Measurements from ENCODE around the gene IL18RAP. TPM values are rescaled to one million over a fixed set of nuclear protein-coding genes. Genes with fewer than 3 reads are reported as not detected.

Gene IL18RAP
- total and polyA plus RNA-seq, 7 donors = 0.68 to 1.4 (median 1.1) TPM; not detected in 3

DNA sequence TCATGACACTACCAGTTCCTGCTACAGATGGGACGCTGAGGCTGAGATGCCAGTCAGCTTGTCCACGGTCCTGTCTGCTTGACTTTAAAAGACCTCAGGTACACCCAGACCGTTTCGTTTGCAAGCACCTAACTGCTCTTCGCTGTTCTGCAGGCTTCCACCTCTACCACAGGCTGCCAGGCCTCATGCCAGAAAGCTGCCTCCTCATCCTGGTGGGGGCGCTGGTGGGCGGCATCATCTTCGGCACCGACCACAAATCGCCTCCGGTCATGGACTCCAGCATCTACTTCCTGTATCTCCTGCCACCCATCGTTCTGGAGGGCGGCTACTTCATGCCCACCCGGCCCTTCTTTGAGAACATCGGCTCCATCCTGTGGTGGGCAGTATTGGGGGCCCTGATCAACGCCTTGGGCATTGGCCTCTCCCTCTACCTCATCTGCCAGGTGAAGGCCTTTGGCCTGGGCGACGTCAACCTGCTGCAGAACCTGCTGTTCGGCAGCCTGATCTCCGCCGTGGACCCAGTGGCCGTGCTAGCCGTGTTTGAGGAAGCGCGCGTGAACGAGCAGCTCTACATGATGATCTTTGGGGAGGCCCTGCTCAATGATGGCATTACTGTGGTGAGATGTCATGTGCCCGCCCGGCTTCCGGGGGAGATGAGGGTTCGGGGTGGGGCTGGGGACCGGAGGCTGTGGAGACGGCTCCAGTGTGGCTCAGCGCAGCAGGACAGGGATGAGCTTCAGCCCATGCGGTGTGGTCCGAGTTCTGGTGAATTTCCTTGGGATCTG lies 55.9 kb downstream of the IL18RAP start:
- no peak for TF ChIP-seq EP300 (IDR thresholded peaks at IDR 0.05)
- no peak for TF ChIP-seq POLR2A (IDR thresholded peaks at IDR 0.05)
- TF ChIP-seq CTCF (IDR thresholded peaks at IDR 0.05) = no peak
- no peak for TF ChIP-seq POLR2AphosphoS5 (IDR thresholded peaks at IDR 0.05)
- no peaks in the 10 kb centered on the region for H3K36me3 ChIP-seq
- no peaks in the 10 kb centered on the region for H3K4me1 ChIP-seq
- no peak overlapping the region for H3K27ac ChIP-seq
- H3K4me3 ChIP-seq = no peak overlapping the region
- no peaks in the 10 kb centered on the region for H3K27me3 ChIP-seq
- intact Hi-C loops (cut with DNase I) = loop anchor here (10.0 kb wide), 1 partner anchor 136 kb away; the partner anchor contains the start of gene SLC9A2
- 92 to 93% methylated on average over 36 of the region's 36 CpGs for WGBS, 2 donors
- DNase-seq = no peak
- H3K9me3 ChIP-seq = no peaks in the 10 kb centered on the region

GRCh38 chr2:102480285-102481195 lies 57.6 kb downstream of the IL18RAP start:
- intact Hi-C loops (cut with DNase I) = no loop called here
- WGBS, 2 donors = 84 to 85% methylated on average over 11 of the region's 11 CpGs

GRCh38 chr2:102481931-102482330 lies 59.0 kb downstream of the IL18RAP start:
- WGBS, 2 donors = 81% methylated on average over 7 of the region's 7 CpGs
- H3K9me3 ChIP-seq = no peaks in the 10 kb centered on the region
- H3K36me3 ChIP-seq = no peaks in the 10 kb centered on the region
- H3K27me3 ChIP-seq = no peaks in the 10 kb centered on the region
- no peaks in the 10 kb centered on the region for H3K4me1 ChIP-seq
- H3K4me3 ChIP-seq = no peak overlapping the region
- no peak overlapping the region for H3K27ac ChIP-seq
- TF ChIP-seq EP300 (IDR thresholded peaks at IDR 0.05) = no peak
- no peak for TF ChIP-seq CTCF (IDR thresholded peaks at IDR 0.05)
- no peak for TF ChIP-seq POLR2A (IDR thresholded peaks at IDR 0.05)
- no peak for TF ChIP-seq POLR2AphosphoS5 (IDR thresholded peaks at IDR 0.05)
- no peak for DNase-seq
- intact Hi-C loops (cut with DNase I) = no loop called here

More at GRCh38 chr2:102480285-102481195, 57.6 kb downstream of the IL18RAP start:
- no peaks in the 10 kb centered on the region for H3K36me3 ChIP-seq
- H3K9me3 ChIP-seq = no peaks in the 10 kb centered on the region
- DNase-seq = no peak
- no peak overlapping the region for H3K4me3 ChIP-seq
- TF ChIP-seq POLR2AphosphoS5 (IDR thresholded peaks at IDR 0.05) = no peak
- no peak for TF ChIP-seq EP300 (IDR thresholded peaks at IDR 0.05)
- TF ChIP-seq CTCF (IDR thresholded peaks at IDR 0.05) = no peak
- TF ChIP-seq POLR2A (IDR thresholded peaks at IDR 0.05) = no peak
- H3K27me3 ChIP-seq = no peaks in the 10 kb centered on the region
- H3K4me1 ChIP-seq = no peaks in the 10 kb centered on the region
- no peak overlapping the region for H3K27ac ChIP-seq

- Histone ChIP-seq H3K9me3 (no peaks in the 10 kb centered on the region), H3K4me3 (no peak overlapping the region), H3K36me3 (no peaks in the 10 kb centered on the region), H3K4me1 (peaks cover 0 to 3% (median 0%) of the 10 kb centered on the region in 4 donors), H3K27ac (no peak overlapping the region), H3K27me3 (no peaks in the 10 kb centered on the region)
- DNase-seq = no peak
- intact Hi-C loops (cut with DNase I) = no loop called here
- 92 to 94% methylated on average over 6 of the region's 6 CpGs for WGBS, 2 donors
- TF ChIP-seq CTCF (IDR thresholded peaks at IDR 0.05) (no peak), POLR2A (IDR thresholded peaks at IDR 0.05) (no peak), POLR2AphosphoS5 (IDR thresholded peaks at IDR 0.05) (no peak), EP300 (IDR thresholded peaks at IDR 0.05) (no peak)
Measured at GRCh38 chr2:102483086-102483485, 60.1 kb downstream of the IL18RAP start.

Data from sigmoid colon (tissue), 7 donors.